HepG2 (cell line): Measurements from ENCODE around the gene EMILIN1. TPM values are rescaled to one million over a fixed set of nuclear protein-coding genes. Genes with fewer than 3 reads are reported as not detected.

Source experiments
- CHD2 ChIP-seq: IDR thresholded peaks from 2 replicates; pipeline ENCODE4 v1.6.1; 2011; ENCODE audit warnings: low read depth, low read length, improper control_type of control experiment
- GATAD2A ChIP-seq: IDR thresholded peaks from 2 replicates; pipeline ENCODE4 v1.6.1; 2016
- HNF4G ChIP-seq, 2 experiments: sonication (generic) in 1 of 2; formaldehyde crosslinking in 1 of 2; IDR thresholded peaks; 2 replicates each; pipeline versions ENCODE4 v1.4.0 to v1.6.1; 2011 to 2020; ENCODE audit warnings: borderline replicate concordance in 2 of 2, low read depth in 2 of 2, mild to moderate bottlenecking in 2 of 2, low read length in 1 of 2, missing genetic modification reagents in 1 of 2, moderate library complexity in 1 of 2
- MATR3 ChIP-seq: sonication (generic); formaldehyde crosslinking; IDR thresholded peaks from 2 replicates; pipeline ENCODE4 v1.4.0; 2020; ENCODE audit warnings: missing genetic modification reagents
- MLXIP ChIP-seq: sonication (generic); formaldehyde crosslinking; IDR thresholded peaks from 2 replicates; pipeline ENCODE4 v1.9.0; 2021; ENCODE audit warnings: missing genetic modification reagents, borderline replicate concordance
- SETDB1 ChIP-seq: sonication (generic); formaldehyde crosslinking; IDR thresholded peaks from 2 replicates; pipeline ENCODE4 v1.5.1; 2020; ENCODE audit warnings: missing genetic modification reagents, mild to moderate bottlenecking, borderline replicate concordance
- TMF1 ChIP-seq: sonication (generic); formaldehyde crosslinking; IDR thresholded peaks from 2 replicates; pipeline ENCODE4 v1.8.1; 2022; ENCODE audit warnings: low read depth, missing genetic modification reagents
- ZBTB7B ChIP-seq: sonication (generic); formaldehyde crosslinking; IDR thresholded peaks from 2 replicates; pipeline ENCODE4 v1.4.0; 2020; ENCODE audit warnings: missing genetic modification reagents
- ZFP37 ChIP-seq: sonication (generic); formaldehyde crosslinking; IDR thresholded peaks from 2 replicates; pipeline ENCODE4 v1.4.0; 2020; ENCODE audit warnings: missing genetic modification reagents, borderline replicate concordance
- ZNF224 ChIP-seq: sonication (generic); formaldehyde crosslinking; IDR thresholded peaks from 2 replicates; pipeline ENCODE4 v1.5.0; 2020; ENCODE audit warnings: mild to moderate bottlenecking, missing genetic modification reagents
- ZNF446 ChIP-seq: sonication (generic); formaldehyde crosslinking; IDR thresholded peaks from 2 replicates; pipeline ENCODE4 v1.5.0; 2020; ENCODE audit warnings: mild to moderate bottlenecking, missing genetic modification reagents
- ZNF577 ChIP-seq: sonication (generic); formaldehyde crosslinking; IDR thresholded peaks from 2 replicates; pipeline ENCODE4 v1.4.0; 2020; ENCODE audit warnings: mild to moderate bottlenecking, low read depth, missing genetic modification reagents, borderline replicate concordance
- ZNF644 ChIP-seq: IDR thresholded peaks from 2 replicates; pipeline ENCODE4 v1.6.1; 2016; ENCODE audit warnings: low read depth
- ZNF780A ChIP-seq: sonication (generic); formaldehyde crosslinking; IDR thresholded peaks from 2 replicates; pipeline ENCODE4 v1.8.0; 2022; ENCODE audit warnings: mild to moderate bottlenecking, missing genetic modification reagents, moderate library complexity
- polyA plus RNA-seq, 8 experiments: library from polyadenylated mRNA; depleted of rRNA in 3 of 8; stranded (reverse) in 7 of 8; unstranded in 1 of 8; fragments of >200 nt; fragmentation: Illumina TruSeq in 4 of 8; extraction: Trizol in 4 of 8; gene quantifications; 2 replicates each; pipeline versions ENCODE4 v1.2.1 to v1.2.3, GENCODE V29; 2011 to 2016; ENCODE audit warnings: low read depth in 4 of 8, missing spikeins in 1 of 8, mixed read lengths in 1 of 8; ENCODE audit not compliant: insufficient read depth in 1 of 8
- total RNA-seq, 5 experiments: library from RNA; depleted of rRNA; stranded (reverse); fragments of >200 nt; fragmentation: Illumina TruSeq; extraction: Trizol; gene quantifications; 2 replicates each; pipeline ENCODE4 v1.2.3, GENCODE V29; 2016; ENCODE audit warnings: low read depth in 1 of 5
- TF ChIP-seq, protein P1 (sequence below): sonication (generic); formaldehyde crosslinking; IDR thresholded peaks from 2 replicates; pipeline ENCODE4 v1.4.0; 2020; ENCODE audit warnings: missing genetic modification reagents
- TF ChIP-seq, protein P2 (sequence below): IDR thresholded peaks from 2 replicates; pipeline ENCODE4 v1.6.1; 2016; ENCODE audit warnings: missing compliant biosample characterization, missing genetic modification reagents, borderline replicate concordance

EMILIN1 gene
- total and polyA plus RNA-seq, 2 of the 13 experiments (the other 11 are each of a cell fraction or from before 2014, with no cell fraction given), result 8.1 to 9.7 TPM

DNA sequence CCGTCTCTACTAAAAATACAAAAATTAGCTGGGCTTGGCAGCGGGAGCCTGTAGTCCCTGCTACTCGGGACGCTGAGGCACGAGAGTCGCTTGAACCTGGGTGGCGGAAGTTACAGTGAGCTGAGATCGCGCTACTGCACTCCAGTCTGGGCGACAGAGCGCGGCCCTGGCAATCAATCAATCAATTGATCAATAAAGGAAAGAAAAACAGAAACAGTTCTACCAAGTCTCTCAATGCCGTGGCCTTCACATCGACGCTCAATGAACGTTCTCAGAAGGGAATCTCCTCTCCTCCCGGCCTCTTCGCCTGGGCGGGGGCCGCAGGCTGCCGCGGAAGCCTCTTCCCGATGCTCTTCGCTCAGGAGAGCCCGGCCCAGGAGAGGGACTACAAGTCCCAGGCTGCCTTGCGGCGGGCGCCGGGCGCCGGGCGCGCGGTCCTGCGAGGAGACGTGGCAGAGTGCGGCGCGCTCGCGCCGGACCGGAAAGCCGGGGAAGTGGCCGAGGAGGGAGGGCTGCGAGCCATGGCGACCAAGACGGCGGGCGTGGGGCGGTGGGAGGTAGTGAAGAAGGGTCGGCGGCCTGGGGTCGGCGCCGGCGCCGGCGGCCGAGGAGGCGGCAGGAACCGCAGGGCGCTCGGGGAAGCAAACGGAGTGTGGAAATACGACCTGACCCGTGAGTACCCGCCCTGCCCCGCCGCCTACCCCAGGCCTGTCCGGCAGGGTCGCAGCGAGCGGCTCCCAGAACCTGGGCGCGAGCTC, 45.7 kb upstream of the EMILIN1 start, which contains the start of gene TMEM214 (continued):
- TF ChIP-seq, protein P1, sequence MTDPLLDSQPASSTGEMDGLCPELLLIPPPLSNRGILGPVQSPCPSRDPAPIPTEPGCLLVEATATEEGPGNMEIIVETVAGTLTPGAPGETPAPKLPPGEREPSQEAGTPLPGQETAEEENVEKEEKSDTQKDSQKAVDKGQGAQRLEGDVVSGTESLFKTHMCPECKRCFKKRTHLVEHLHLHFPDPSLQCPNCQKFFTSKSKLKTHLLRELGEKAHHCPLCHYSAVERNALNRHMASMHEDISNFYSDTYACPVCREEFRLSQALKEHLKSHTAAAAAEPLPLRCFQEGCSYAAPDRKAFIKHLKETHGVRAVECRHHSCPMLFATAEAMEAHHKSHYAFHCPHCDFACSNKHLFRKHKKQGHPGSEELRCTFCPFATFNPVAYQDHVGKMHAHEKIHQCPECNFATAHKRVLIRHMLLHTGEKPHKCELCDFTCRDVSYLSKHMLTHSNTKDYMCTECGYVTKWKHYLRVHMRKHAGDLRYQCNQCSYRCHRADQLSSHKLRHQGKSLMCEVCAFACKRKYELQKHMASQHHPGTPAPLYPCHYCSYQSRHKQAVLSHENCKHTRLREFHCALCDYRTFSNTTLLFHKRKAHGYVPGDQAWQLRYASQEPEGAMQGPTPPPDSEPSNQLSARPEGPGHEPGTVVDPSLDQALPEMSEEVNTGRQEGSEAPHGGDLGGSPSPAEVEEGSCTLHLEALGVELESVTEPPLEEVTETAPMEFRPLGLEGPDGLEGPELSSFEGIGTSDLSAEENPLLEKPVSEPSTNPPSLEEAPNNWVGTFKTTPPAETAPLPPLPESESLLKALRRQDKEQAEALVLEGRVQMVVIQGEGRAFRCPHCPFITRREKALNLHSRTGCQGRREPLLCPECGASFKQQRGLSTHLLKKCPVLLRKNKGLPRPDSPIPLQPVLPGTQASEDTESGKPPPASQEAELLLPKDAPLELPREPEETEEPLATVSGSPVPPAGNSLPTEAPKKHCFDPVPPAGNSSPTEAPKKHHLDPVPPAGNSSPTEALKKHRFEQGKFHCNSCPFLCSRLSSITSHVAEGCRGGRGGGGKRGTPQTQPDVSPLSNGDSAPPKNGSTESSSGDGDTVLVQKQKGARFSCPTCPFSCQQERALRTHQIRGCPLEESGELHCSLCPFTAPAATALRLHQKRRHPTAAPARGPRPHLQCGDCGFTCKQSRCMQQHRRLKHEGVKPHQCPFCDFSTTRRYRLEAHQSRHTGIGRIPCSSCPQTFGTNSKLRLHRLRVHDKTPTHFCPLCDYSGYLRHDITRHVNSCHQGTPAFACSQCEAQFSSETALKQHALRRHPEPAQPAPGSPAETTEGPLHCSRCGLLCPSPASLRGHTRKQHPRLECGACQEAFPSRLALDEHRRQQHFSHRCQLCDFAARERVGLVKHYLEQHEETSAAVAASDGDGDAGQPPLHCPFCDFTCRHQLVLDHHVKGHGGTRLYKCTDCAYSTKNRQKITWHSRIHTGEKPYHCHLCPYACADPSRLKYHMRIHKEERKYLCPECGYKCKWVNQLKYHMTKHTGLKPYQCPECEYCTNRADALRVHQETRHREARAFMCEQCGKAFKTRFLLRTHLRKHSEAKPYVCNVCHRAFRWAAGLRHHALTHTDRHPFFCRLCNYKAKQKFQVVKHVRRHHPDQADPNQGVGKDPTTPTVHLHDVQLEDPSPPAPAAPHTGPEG, result 0 out of 2 replicates have a peak, but pooled peaks have one; percentile 27
- no peak for TF ChIP-seq ZNF644 (CRISPR knock-in tag)
- TF ChIP-seq SETDB1, result no peak
- peak; percentile 27; the same call in 1 of the 2 replicates for TF ChIP-seq TMF1 (CRISPR knock-in tag)
- peak; percentile 41; the same call in 1 of the 2 replicates for TF ChIP-seq GATAD2A (CRISPR knock-in tag)
- peak; percentile 41 for TF ChIP-seq ZBTB7B (CRISPR knock-in tag)
- TF ChIP-seq MLXIP, result no peak
- no peak for TF ChIP-seq ZNF224
- 0 out of 2 replicates have a peak, but pooled peaks have one; percentile 51 for TF ChIP-seq CHD2
- no peak for TF ChIP-seq HNF4G (IDR thresholded peaks at IDR 0.05; ENCODE audit: borderline replicate concordance, low read depth, low read length)
- TF ChIP-seq HNF4G (CRISPR knock-in tag; IDR thresholded peaks at IDR 0.05; ENCODE audit: borderline replicate concordance, low read depth), result peak; percentile 24; the same call in 1 of the 2 replicates
- TF ChIP-seq ZFP37 (CRISPR knock-in tag), result peak; percentile 42; the same call in 1 of the 2 replicates
- no peak; the same call in 1 of the 2 replicates for TF ChIP-seq ZNF446
- TF ChIP-seq, protein P2, sequence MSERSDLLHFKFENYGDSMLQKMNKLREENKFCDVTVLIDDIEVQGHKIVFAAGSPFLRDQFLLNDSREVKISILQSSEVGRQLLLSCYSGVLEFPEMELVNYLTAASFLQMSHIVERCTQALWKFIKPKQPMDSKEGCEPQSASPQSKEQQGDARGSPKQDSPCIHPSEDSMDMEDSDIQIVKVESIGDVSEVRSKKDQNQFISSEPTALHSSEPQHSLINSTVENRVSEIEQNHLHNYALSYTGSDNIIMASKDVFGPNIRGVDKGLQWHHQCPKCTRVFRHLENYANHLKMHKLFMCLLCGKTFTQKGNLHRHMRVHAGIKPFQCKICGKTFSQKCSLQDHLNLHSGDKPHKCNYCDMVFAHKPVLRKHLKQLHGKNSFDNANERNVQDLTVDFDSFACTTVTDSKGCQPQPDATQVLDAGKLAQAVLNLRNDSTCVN (CRISPR knock-in tag), result peak; percentile 47; the same call in 1 of the 2 replicates
- no peak for TF ChIP-seq ZNF577 (CRISPR knock-in tag)
- no peak for TF ChIP-seq MATR3 (CRISPR knock-in tag)
- TF ChIP-seq ZNF780A, result peak; percentile 72; the same call in 1 of the 2 replicates
